ENCODE data around the gene TGFBRAP1.

The TGFBRAP1 gene

DNA sequence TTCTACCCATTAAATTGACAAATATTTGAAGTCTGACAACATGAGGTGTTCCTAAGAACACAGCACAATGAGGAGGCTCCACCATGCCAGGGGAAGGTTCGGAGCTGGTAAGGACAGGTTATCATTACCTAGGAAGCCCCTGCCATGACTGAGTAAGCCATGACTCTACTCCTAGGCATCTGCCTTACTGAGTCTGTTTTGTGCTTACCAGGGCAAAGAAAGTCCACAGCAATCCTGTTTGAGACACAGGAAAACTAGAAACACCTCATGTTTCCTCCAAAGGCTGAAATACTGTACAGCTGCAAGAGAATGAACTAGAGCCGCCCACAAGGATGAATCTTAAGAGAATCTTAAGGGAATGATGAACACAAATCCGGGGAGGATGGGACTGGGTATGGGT, 11.6 kb downstream of the TGFBRAP1 start:
- TF ChIP-seq POLR2A (IDR thresholded peaks at IDR 0.05; ENCODE audit: low read length) (no peak), GATA1 (IDR thresholded peaks at IDR 0.05; ENCODE audit: low read depth, low read length) (no peak)
- no peak for DNase-seq

DNA sequence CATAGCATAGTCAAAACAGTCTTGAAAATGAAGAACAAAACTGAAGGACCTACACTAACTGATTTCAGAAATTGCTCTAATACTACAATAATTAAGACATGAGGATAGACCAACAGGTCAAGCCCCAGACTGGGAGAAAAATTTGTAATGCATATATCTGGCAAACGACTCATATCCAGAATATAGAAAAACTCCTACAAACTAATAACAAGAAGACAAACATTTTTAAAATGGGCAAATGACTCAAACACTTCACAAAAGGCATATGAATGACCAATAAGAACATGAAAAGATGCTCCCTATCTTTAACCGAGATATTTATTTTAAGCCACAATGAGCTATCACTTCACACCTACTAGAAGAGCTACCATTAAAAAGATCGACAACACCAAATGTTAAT, 14.2 kb downstream of the TGFBRAP1 start:
- TF ChIP-seq POLR2A (IDR thresholded peaks at IDR 0.05; ENCODE audit: low read length) (no peak), GATA1 (IDR thresholded peaks at IDR 0.05; ENCODE audit: low read depth, low read length) (no peak)
- no peak for DNase-seq

DNA sequence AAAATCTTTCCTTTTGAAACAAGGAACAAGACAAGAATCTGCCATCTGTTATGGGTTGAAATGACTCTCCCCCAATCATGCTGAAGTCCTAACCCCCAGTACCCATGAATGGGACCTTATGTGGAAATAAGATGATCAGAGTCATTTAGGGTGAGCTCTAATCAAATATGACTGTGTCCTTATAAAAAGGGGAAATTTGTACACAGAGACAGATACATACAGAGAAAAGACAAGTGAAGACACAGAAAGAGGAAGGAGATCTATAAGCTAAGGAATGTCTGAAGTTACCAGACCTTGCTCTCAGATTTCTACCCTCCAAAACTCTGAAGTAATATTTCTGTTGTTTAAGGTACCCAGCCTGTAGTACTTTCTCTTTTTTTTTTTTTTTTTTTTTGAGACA, 15.7 kb downstream of the TGFBRAP1 start:
- no peak for TF ChIP-seq POLR2A (IDR thresholded peaks at IDR 0.05; ENCODE audit: low read length)
- no peak for TF ChIP-seq GATA1 (IDR thresholded peaks at IDR 0.05; ENCODE audit: low read depth, low read length)
- no peak for DNase-seq

DNA sequence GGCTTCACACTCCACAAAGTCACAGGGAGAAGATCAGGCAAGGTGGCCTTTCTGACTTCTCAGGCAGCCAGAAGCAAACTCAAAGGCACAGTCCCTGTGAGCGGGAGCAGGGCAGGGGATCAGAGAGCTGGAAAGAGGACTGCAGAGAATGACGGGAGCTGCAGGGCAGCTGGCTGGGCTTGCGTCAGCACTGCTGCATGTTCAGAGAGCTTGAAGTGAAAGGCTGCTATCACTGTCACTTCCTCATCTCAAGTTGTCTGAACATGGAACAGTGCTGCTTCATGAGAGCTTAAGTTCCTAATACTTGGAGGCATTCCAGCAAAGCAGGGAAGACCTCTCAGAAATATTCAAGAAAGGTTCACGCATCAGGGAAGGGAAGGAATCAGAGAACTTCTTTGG, 20.4 kb downstream of the TGFBRAP1 start:
- TF ChIP-seq POLR2A (IDR thresholded peaks at IDR 0.05; ENCODE audit: low read length) (no peak), GATA1 (IDR thresholded peaks at IDR 0.05; ENCODE audit: low read depth, low read length) (no peak)
- DNase-seq: no peak

DNA sequence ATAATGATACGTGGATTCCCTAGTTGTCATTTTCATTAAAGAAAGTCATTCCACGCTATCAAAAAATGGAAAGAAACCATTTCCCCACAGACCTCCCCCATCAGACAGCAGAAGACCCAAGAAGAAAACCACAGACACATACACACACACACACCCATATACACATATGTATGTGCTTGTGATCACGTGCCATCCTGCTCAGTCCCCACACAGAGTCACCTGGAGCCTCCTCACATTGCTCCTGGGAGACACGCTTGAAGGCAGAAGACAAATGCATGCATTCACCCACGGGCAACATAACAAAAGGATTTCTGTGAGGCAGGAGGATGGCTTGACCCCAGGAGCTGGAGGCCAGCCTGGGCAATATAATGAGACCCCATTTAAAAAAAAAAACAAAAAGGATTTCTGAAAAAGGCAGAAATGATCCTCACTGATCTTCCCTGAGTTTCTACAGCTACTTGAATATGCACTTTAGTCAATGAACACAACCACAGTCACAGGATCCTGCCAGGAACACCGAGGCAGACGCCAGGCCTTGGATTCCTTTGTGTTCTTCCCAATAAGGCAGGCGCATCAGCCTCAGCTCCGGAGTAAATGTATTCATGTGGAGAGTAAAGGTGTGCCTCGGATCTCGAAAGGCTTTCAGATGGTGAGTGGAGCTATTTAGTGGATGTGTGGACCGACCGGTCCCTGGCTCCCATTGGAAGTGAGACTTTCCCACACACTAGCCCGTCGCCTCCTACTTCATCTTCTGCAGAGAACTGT, 21.0 kb downstream of the TGFBRAP1 start:
- DNase-seq: no peak
- TF ChIP-seq POLR2A (IDR thresholded peaks at IDR 0.05; ENCODE audit: low read length): no peak
- no peak for TF ChIP-seq GATA1 (IDR thresholded peaks at IDR 0.05; ENCODE audit: low read depth, low read length)

DNA sequence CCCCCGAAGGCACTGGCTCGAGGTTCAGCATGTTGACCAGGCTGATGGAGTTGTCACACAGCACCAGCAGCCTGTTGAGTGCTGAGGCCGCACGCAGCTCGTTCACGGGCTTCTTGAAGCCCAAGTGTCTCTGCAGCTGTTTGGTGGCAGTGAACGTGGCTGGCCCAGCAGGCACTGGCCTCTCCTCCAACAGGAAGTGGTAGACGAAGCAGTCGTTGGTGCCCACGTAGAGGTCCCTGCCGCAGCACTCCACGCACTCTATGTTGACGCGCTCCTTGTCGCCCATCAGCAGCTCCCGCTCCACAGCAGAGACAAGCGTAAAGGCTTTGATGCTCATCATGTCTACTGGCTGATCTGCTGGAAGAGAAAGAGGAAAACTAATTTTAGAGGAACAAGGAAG, 21.6 kb downstream of the TGFBRAP1 start:
- no peak for DNase-seq
- TF ChIP-seq POLR2A (IDR thresholded peaks at IDR 0.05; ENCODE audit: low read length) (no peak), GATA1 (IDR thresholded peaks at IDR 0.05; ENCODE audit: low read depth, low read length) (no peak)

DNA sequence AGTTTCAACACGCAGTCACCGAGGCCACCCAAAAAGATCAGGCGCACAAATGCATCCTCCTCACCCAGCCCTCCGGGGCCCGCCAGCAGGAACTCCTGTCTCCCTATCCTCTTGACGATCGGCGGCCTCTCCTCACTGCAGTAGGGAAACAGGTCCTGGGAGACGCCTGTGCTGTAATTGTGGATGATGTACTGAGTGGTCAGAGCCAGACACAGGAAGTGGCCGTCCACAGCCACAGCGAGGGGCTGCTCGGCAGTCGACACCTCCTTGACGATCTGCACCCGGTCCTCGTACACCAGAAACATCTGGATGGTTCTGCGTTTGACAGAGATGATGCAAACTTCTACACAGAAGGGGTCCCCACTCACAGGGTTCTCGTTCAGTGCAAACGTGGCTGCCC, 22.0 kb downstream of the TGFBRAP1 start:
- TF ChIP-seq GATA1 (IDR thresholded peaks at IDR 0.05; ENCODE audit: low read depth, low read length): no peak
- no peak for TF ChIP-seq POLR2A (IDR thresholded peaks at IDR 0.05; ENCODE audit: low read length)
- no peak for DNase-seq

DNA sequence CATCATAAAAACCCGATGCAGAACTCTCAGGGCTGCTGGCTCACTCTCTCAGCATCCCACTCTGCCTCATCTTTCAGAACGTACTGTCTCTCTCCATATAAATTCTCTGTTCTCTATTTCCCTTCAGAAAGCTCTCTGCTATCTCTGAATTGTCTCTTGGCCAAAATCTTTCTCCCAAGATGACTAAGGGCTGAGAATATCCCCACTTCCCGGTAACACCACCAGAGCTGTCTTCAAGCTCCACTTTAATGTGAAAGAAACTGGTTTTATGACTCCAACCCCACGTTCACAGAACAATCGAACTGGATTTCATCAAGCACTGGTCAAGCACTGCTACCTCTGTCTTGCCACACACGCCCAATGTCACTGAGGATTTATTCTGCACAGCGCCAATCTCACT, 22.4 kb downstream of the TGFBRAP1 start:
- TF ChIP-seq POLR2A (IDR thresholded peaks at IDR 0.05; ENCODE audit: low read length) (no peak), GATA1 (IDR thresholded peaks at IDR 0.05; ENCODE audit: low read depth, low read length) (no peak)
- DNase-seq: no peak

DNA sequence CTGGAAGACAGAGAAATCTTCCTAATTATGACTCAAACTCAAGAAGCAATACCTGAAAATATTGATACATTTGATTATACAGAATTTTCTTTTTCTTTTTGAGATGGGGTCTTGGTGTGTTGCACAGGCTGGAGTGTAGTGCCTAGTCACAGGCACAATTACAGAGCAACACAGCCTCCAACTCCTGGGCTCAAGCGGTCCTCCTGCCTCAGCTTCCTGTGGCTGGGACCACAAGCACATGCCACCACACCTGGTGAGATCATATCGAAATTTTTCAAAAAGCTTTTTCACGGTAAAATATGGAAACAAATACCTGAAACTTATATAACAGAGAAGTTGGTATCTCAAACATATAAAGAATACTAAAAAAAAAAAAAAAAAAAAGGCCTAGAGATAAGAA, 27.9 kb downstream of the TGFBRAP1 start:
- TF ChIP-seq GATA1 (IDR thresholded peaks at IDR 0.05; ENCODE audit: low read depth, low read length): no peak
- no peak for TF ChIP-seq POLR2A (IDR thresholded peaks at IDR 0.05; ENCODE audit: low read length)
- DNase-seq: no peak

DNA sequence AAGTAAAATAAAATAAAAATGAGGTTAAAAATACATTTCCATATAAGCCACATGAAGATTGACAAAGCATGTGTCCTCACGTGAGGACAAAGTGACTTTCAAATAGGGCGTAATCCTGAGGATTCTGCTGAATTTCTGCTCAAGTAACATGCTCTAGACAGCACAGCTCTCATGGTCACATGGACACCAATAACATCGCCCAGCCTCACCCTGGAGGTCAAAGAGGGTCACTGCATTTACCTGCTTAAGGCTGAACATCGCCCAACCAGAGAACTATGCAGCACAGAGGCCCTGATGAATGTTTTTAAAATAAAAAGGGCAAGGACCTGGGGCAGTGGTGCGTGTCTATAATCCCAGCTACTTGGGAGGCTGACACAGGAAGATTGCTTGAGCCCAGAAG, 30.2 kb downstream of the TGFBRAP1 start:
- TF ChIP-seq POLR2A (IDR thresholded peaks at IDR 0.05; ENCODE audit: low read length) (no peak), GATA1 (IDR thresholded peaks at IDR 0.05; ENCODE audit: low read depth, low read length) (no peak)
- DNase-seq: peak in 1 of 2 experiments; percentile 20

DNA sequence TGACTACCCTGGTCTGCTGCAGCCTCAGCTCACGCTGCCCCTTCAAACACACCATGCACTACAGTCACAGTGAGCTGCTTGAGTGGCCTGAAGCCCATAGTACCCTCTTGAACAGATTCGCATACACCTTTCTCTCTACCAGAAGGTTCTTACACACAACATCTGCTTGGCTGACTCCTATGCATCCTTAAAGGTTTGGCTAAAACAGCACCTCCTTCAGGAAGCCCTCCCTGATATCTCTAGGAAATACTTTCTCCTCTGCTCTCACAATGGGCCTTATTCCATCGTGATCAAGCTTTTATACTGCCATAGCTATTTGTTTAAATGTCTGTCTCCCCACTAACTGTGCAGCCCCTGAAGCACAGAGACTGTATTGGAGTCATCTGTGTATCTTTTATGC, 31.5 kb downstream of the TGFBRAP1 start:
- TF ChIP-seq GATA1 (IDR thresholded peaks at IDR 0.05; ENCODE audit: low read depth, low read length) (no peak), POLR2A (IDR thresholded peaks at IDR 0.05; ENCODE audit: low read length) (no peak)
- no peak for DNase-seq

DNA sequence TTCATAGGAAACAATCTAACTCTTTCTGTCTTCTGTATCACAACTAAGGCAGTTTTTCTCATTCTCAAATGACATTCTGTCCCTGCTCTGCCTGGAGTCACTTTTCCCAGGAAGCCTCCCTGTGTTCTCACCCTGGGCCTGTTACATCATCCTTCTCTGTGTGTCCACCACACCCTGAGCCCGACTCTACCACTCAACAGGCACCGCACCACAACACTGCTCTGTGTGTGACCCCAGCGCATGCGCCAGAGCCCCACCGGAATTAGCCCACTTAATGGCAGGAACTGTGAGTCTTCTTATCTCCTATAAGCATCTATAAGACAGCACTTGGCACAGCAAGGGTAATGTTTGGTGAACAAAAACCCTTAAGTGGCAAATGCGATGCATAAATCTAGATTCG, 32.3 kb downstream of the TGFBRAP1 start:
- TF ChIP-seq GATA1 (IDR thresholded peaks at IDR 0.05; ENCODE audit: low read depth, low read length) (no peak), POLR2A (IDR thresholded peaks at IDR 0.05; ENCODE audit: low read length) (no peak)
- DNase-seq: no peak

DNA sequence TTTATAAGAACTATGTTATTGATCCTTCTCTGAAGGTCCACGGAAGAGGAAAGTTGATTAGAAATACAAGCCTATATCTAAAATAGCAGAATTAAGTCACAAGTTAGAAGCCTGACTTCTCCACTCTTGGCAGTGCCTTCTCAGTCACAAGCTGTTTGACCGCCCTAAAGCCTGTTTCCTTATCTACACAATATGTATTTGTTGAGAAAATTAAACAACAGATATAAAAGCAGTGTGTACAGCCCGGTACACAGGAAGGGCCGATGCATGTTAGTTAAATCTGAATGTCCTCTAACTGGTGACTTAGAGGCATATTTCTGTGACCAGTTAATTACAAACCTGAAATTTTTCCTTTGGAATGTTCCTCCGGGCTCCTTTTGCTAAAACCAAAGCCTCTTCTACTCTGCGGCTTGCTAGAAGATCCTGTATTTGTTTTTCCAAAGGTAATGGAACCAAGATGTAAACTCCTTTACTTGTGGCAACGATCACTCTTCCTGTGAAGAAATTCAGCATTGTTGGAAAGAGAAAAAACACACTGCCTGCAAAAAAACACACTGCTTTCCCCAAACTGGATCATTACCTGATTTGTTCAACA, 33.4 kb downstream of the TGFBRAP1 start:
- DNase-seq: no peak
- TF ChIP-seq GATA1 (IDR thresholded peaks at IDR 0.05; ENCODE audit: low read depth, low read length): no peak
- TF ChIP-seq POLR2A (IDR thresholded peaks at IDR 0.05; ENCODE audit: low read length): no peak

DNA sequence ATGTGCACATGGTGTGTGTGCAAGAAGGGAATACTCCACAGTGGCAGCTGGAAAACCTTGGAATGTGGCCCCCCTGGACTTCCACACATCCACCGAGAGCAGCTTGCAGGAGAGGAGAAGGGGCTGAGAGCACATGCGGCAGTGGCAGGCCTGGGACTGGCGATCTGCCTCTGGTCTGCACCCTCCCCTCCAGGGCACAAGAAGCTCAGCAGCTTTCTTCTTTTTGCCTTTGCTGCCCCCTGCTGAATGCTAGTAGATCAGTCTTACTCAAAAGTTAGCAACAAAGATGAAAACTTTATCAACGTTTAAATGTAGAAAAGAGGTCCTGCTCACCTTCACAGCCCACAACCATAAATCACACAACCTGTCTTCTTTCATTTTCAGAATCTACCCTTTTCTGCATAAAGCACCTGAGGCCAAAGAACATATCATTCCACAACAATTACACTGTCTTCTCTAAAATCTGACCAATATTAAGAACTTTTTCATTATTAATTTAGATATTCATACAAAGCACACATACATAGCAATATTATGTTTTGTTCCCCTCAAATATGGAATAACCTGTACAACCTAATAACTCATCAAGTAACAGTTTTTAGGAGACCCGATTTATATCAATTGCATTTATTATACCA, 34.6 kb downstream of the TGFBRAP1 start:
- no peak for TF ChIP-seq POLR2A (IDR thresholded peaks at IDR 0.05; ENCODE audit: low read length)
- no peak for TF ChIP-seq GATA1 (IDR thresholded peaks at IDR 0.05; ENCODE audit: low read depth, low read length)
- peak; percentile 74 for DNase-seq

DNA sequence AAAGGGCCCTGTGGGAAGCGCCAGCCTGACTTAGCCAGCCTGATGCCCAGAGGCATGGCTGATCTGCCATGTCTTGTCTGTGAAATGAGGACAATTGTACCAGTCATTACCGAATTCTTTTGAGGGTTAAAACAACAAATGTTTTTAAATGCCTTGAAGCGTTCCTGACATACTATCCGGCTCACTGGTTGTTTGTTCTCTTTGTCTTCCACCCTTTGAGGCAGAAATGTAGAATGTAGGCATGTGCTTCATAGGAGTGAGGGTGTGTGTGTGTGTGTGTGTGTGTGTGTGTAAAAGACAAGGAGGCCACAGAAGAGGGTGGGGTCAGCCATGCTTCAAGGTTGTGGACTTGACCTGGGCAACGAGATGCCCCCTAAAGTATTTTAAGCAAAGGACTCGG, 35.5 kb downstream of the TGFBRAP1 start:
- DNase-seq: no peak
- TF ChIP-seq GATA1 (IDR thresholded peaks at IDR 0.05; ENCODE audit: low read depth, low read length) (no peak), POLR2A (IDR thresholded peaks at IDR 0.05; ENCODE audit: low read length) (no peak)

Data from erythroblast (primary cell).